HAP-1 (cell line): ENCODE measurements around the gene BLOC1S6.

Source experiments
- DNase-seq, 2 experiments: peaks; one replicate each; pipeline ENCODE4 v3.0.0-alpha.2; 2016 to 2020; ENCODE audit warnings: low spot score in 2 of 2
- H3K27me3 ChIP-seq: fragments of 250-450 bp; sonication (Bioruptor Pico); 2 replicates; pipeline ENCODE4 v1.5.1; 2020; ENCODE audit warnings: low read depth, mild to moderate bottlenecking, moderate library complexity
- H3K36me3 ChIP-seq: fragments of 250-450 bp; sonication (Bioruptor Pico); replicated peaks from 2 replicates; pipeline ENCODE4 v1.5.1; 2020; ENCODE audit warnings: mild to moderate bottlenecking
- H3K4me1 ChIP-seq: fragments of 250-450 bp; sonication (Bioruptor Pico); 2 replicates; pipeline ENCODE4 v1.5.1; 2020; ENCODE audit warnings: mild to moderate bottlenecking
- H3K4me3 ChIP-seq: fragments of 250-450 bp; sonication (Bioruptor Pico); 2 replicates; pipeline ENCODE4 v1.5.1; 2020; ENCODE audit warnings: mild to moderate bottlenecking, moderate library complexity
- H3K9me3 ChIP-seq: fragments of 250-450 bp; sonication (Bioruptor Pico); 2 replicates; pipeline ENCODE4 v1.5.1; 2020; ENCODE audit warnings: mild to moderate bottlenecking, moderate library complexity
- in situ Hi-C: fragments of 300-500 bp; cut with MboI; formaldehyde crosslinking; loops from 3 replicates; pipeline ENCODE4 v1.14.3; 2020; ENCODE audit warnings: low sequenced_read_pairs, inconsistent platforms, mixed read lengths

The BLOC1S6 gene, protein sequence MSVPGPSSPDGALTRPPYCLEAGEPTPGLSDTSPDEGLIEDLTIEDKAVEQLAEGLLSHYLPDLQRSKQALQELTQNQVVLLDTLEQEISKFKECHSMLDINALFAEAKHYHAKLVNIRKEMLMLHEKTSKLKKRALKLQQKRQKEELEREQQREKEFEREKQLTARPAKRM

DNA sequence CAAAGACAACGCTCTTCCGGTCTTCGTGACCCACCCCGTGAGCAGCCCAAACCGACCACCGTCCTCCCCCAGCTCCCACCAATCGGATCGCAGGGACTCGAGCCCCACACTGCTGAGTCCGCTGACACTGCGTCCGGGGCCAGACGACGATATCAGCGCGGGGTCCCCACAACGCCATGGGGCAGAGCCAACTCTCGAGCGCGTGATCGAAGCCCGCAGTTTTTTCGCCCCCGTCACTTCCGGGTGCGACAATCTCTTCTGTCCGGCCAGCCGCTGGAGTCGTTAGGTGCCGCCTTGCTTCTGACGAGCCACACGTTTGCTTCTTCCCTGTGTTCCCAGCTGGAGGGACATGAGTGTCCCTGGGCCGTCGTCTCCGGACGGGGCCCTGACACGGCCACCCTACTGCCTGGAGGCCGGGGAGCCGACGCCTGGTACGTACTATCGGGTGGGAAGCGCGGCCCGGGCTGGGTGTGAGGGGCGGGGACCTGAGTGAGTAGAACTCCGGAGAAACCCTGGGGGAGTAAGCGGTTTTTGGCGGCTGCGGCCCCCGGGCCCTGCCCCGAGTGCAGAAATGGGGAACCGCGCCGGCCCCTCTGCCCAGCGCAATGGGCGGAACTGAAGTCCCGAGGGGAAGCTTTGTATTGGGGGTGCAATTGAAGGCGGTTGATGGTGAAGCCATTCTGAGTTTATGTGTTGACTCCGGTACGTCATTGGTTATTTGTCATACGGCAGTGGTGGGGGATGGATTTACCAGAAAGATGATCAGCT is at the start of gene BLOC1S6:
Gene BLOC1S6, plus strand, starts transcription at position 285 of the 768 bp plus-strand sequence. Its CDS starts 65 bp downstream, at position 350.
- peaks cover 3% of the 10 kb centered on the region; the same call in 1 of the 2 replicates for H3K36me3 ChIP-seq
- peaks cover 15% of the 10 kb centered on the region for H3K4me1 ChIP-seq
- no peaks in the 10 kb centered on the region for H3K9me3 ChIP-seq
- H3K4me3 ChIP-seq, result peak within 1 kb of the TSS; percentile 75
- in situ Hi-C loops, result no loop called here
- peak; percentile 86 to 91 for DNase-seq
- no peaks in the 10 kb centered on the region for H3K27me3 ChIP-seq

DNA sequence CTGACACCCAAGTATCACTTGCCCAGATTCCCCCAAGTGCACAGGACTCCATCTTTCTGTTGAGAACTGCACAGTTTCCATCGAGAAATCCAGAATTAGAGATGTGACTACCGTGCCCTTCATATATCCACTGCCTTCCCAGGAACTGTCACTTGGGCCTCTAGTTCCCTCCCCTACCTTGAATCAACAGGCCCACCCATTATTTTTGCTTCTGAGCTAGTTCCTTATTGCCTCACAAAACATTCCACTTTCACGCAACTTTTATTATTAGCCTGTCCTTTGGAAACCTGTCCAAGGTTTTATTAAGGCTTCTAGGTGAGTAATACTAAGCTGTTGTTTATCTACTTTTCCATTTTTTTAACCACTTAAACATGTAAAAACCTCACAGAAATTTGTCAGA is 47.5 kb upstream of the BLOC1S6 start:
- no peak for DNase-seq
- H3K27me3 ChIP-seq, result no peaks in the 10 kb centered on the region
- H3K4me3 ChIP-seq, result no peak overlapping the region
- no peaks in the 10 kb centered on the region for H3K36me3 ChIP-seq
- no peaks in the 10 kb centered on the region for H3K9me3 ChIP-seq
- peaks cover 15% of the 10 kb centered on the region for H3K4me1 ChIP-seq
- in situ Hi-C loops, result no loop called here

DNA sequence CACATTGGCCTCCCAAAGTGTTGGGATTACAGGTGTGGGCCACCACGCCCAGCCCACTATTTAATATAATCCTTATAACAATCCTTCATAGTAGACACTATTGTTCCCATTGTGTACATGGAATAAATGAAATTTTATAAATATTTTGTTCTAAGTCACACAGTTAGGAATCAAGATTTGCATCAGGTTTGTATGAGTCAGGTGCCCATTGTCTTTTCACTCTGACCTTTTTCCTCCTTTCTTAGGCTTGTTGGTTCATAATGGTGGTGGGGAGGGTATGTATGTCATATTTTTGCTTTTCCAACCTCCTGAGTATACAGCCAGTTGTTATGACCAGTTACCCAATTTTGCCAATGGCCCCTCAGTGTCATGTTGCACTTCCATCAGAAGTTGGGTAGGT is 46.6 kb upstream of the BLOC1S6 start:
- Histone ChIP-seq H3K27me3 (no peaks in the 10 kb centered on the region), H3K4me3 (no peak overlapping the region), H3K36me3 (no peaks in the 10 kb centered on the region), H3K9me3 (no peaks in the 10 kb centered on the region), H3K4me1 (peaks cover 7% of the 10 kb centered on the region)
- in situ Hi-C loops, result no loop called here
- no peak for DNase-seq

DNA sequence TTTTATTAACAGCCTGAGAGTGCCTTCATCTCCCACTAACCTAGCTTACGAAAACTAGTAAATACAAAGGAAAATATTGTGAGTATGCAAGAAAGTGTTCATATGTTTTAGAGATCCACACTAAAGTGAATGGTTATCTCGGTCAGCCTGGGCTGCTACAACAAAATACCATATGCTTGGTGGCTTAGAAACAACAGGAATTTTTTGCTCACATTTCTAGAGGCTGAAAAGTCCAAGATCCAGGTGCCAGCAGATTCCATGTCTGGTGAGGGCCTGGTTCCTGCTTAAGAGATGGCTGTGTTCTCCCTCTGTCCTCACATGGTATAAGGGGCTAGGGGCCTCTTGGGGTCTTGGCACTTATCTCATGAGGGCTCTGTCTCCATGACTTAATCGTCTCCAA is 44.1 kb upstream of the BLOC1S6 start:
- H3K4me3 ChIP-seq, result no peak overlapping the region
- H3K27me3 ChIP-seq, result no peaks in the 10 kb centered on the region
- no peaks in the 10 kb centered on the region for H3K36me3 ChIP-seq
- H3K4me1 ChIP-seq, result peaks cover 4% of the 10 kb centered on the region; the same call in 1 of the 2 replicates
- no peaks in the 10 kb centered on the region for H3K9me3 ChIP-seq
- in situ Hi-C loops, result no loop called here
- no peak for DNase-seq

DNA sequence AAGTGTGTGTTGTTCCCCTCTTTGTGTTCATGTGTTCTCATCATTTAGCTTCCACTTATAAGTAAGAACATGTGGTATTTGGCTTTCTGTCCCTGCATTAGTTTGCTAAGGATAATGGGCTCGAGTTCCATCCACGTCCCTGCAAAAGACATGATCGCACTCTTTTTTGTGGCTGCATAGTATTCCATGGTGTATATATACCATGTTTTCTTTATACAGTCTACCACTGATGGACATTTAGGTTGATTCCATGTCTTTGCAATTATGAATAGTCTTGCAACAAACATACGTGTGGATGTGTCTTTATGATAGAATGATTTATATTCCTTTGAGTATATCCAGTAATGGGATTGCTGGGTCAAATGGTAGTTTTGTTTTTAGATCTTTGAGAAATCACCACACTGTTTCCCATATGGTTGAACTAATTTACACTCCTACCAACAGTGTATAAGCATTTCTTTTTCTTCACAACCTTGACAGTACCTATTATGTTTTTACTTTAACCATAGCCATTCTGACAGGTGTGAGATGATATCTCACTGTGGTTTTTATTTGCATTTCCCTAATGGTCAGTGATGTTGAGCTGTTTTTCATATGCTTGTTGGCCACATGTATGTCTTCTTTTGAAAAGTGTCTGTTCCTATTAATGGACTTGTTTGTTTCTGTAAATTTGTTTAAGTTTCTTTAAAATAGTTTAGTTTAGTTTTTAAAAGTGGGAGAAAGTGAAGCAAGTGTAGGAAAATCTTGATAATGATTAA is 42.7 kb upstream of the BLOC1S6 start:
- Histone ChIP-seq H3K27me3 (no peaks in the 10 kb centered on the region), H3K36me3 (no peaks in the 10 kb centered on the region), H3K9me3 (no peaks in the 10 kb centered on the region), H3K4me3 (no peak overlapping the region), H3K4me1 (peaks cover 4% of the 10 kb centered on the region; the same call in 1 of the 2 replicates)
- in situ Hi-C loops, result no loop called here
- no peak for DNase-seq

DNA sequence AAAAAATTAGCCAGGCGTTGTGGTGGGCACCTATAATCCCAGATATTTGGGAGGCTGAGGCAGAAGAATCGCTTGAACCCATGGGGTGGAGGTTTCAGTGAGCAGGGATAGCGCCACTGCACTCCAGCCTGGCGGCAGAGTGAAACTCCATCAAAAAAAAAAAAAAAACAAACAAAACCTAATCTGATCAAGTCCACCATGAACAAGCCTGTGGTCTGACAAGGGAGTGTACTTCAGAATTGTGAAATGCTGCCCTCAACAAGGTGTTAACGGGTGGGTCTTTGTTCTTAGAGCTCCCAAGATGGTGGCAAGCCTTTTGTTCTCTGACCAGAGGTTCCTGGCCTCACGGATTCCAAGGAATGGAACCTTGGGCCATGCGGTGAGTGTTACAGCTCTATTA is 40.4 kb upstream of the BLOC1S6 start:
- H3K9me3 ChIP-seq, result no peaks in the 10 kb centered on the region
- H3K4me3 ChIP-seq, result no peak overlapping the region
- in situ Hi-C loops, result no loop called here
- H3K4me1 ChIP-seq, result peaks cover 4% of the 10 kb centered on the region; the same call in 1 of the 2 replicates
- no peak for DNase-seq
- no peaks in the 10 kb centered on the region for H3K36me3 ChIP-seq
- no peaks in the 10 kb centered on the region for H3K27me3 ChIP-seq

DNA sequence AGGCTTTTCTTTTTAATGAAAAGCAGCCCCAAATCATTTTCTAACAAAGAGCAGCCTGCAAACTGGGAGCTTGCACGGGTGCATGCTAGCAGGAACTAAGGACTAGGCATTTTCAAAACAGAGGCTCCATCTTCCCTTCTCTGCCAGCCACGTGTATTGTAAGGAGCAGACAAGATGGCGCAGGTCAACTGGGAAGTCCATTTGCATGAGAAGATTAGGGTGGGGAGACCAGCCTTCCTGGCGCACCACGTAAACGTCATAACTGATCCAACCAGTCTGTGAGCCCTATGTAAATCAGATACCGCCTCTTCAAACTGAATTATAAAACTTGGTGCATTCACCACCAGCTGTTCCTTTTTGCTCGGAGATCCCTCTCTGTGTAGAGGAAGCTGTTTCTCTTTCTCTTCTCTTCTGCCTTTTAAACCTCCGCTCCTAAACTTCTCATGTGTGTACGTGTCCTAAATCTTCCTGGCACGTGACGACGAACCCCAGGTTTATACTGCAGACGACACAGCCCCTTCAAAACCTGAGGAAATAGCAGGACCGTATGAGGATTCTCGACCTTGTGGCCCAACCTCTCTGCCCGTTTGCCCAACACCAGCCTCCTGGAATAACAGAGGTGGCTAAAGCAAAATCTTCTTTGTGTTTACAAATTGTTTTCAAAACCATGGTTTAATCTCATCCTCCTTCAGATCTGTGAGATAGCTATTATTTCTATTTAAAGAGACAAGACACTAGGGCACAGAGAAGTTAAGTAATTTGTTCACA is 38.2 kb upstream of the BLOC1S6 start:
- no peak overlapping the region for H3K4me3 ChIP-seq
- H3K9me3 ChIP-seq, result no peaks in the 10 kb centered on the region
- H3K27me3 ChIP-seq, result no peaks in the 10 kb centered on the region
- in situ Hi-C loops, result no loop called here
- peaks cover 4% of the 10 kb centered on the region; the same call in 1 of the 2 replicates for H3K4me1 ChIP-seq
- DNase-seq, result no peak
- no peaks in the 10 kb centered on the region for H3K36me3 ChIP-seq

DNA sequence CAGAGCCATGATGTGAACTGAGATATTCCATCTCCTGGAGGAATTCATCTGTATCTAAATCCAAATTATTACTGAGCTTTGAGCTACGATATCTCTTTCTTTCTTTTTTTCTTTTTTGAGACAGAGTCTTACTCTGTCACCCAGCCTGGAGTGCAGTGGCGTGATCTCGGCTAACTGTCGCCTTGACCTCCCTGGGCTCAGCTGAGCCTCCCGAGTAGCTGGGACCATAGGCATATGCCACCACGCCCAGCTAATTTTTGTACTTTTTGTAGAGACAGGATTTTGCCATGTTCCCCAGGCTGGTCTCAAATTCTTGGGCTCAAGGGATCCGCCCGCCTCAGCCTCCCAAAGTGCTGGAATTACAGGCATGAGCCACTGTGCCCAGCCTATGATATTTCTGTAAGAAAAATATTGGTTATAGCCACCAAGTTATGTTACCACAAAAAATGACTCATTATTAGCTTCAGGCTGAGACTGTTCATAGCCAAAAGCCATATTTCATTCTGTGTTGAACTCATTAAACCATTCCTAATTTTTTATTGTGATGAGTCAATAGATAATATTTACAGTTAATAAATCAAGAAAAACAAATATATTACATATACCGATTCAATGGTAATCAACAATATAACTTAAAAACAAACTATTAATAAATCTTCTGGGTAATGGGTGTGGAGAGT is 37.5 kb upstream of the BLOC1S6 start:
- Histone ChIP-seq H3K9me3 (no peaks in the 10 kb centered on the region), H3K27me3 (peaks cover 3% of the 10 kb centered on the region; the same call in 1 of the 2 replicates), H3K4me3 (no peak overlapping the region), H3K36me3 (no peaks in the 10 kb centered on the region), H3K4me1 (peaks cover 4% of the 10 kb centered on the region; the same call in 1 of the 2 replicates)
- in situ Hi-C loops, result no loop called here
- DNase-seq, result no peak

DNA sequence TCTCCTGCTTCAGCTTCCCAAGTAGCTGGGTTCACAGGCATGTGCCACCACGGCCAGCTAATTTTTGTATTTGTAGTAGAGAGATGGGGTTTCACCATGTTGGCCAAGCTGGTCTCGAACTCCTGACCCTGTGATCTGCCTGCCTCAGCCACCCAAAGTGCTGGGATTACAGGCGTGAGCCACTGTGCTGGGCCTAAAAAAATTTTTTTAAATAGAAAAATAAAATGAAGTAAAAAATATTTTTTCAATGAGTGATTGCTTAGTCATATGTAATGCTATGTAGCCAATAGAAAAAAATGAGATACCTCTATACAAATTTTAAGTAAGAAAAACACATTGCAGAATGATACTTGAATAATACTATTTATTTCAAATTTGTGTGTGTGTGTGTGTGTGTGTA is 36.7 kb upstream of the BLOC1S6 start:
- H3K36me3 ChIP-seq, result no peaks in the 10 kb centered on the region
- no peak overlapping the region for H3K4me3 ChIP-seq
- H3K4me1 ChIP-seq, result peaks cover 4% of the 10 kb centered on the region; the same call in 1 of the 2 replicates
- DNase-seq, result no peak
- H3K27me3 ChIP-seq, result peaks cover 7% of the 10 kb centered on the region
- in situ Hi-C loops, result no loop called here
- H3K9me3 ChIP-seq, result no peaks in the 10 kb centered on the region

DNA sequence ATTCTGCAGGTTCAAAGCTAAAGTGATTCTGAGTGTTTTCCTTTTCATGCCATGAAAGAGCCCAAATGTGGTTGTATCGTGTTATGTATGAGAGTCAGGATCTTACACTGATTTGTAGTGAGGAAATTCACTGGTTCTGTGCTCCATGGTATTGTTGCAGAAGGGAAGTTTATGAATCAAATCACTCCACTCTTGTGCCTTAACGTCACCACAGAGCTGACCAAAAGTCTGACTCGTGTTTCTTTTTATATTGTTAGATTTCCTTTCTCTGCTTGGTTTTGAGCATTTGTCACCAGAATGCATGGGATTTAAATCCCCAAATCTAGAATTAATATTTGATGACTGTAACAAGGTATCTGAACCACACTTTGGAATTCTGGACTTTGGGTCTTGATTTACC is 35.5 kb upstream of the BLOC1S6 start:
- no peaks in the 10 kb centered on the region for H3K36me3 ChIP-seq
- no peak for DNase-seq
- in situ Hi-C loops, result no loop called here
- no peaks in the 10 kb centered on the region for H3K9me3 ChIP-seq
- peaks cover 18% of the 10 kb centered on the region for H3K27me3 ChIP-seq
- H3K4me3 ChIP-seq, result no peak overlapping the region
- peaks cover 4% of the 10 kb centered on the region; the same call in 1 of the 2 replicates for H3K4me1 ChIP-seq

DNA sequence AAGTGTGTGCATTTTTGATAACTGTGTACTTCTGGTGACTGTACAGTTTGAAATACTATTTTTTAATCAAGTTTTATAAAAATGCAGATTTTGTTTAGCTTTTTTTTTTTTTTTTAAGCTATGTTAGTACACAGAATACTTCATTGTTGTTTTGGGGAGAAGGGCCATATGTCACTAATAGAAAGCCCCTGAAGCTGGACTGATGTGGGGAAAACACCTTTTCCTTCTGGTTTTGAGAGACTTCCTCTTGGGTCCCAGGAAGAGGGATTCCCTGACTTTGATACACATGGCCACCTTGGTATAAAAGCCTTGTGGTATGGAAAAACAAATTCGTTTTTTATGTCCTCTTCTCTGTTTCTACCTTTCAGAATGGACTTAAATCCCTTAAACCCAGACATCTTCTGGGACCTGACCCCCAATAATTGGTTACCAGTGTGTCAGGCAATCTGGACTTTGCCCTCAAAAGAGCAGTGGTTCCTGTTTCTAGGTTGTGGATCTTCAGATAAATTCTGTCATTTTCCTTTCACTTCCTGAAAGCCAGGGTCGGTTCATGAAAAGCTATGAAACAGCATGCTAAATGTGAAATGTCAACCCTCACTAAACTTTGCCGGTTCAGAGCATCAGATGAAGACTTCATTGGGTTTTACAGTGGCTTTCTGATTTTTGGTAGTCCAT is 31.1 kb upstream of the BLOC1S6 start:
- Histone ChIP-seq H3K27me3 (peaks cover 24% of the 10 kb centered on the region), H3K4me3 (no peak overlapping the region), H3K36me3 (no peaks in the 10 kb centered on the region), H3K9me3 (no peaks in the 10 kb centered on the region), H3K4me1 (no peaks in the 10 kb centered on the region)
- no peak for DNase-seq
- in situ Hi-C loops, result no loop called here

DNA sequence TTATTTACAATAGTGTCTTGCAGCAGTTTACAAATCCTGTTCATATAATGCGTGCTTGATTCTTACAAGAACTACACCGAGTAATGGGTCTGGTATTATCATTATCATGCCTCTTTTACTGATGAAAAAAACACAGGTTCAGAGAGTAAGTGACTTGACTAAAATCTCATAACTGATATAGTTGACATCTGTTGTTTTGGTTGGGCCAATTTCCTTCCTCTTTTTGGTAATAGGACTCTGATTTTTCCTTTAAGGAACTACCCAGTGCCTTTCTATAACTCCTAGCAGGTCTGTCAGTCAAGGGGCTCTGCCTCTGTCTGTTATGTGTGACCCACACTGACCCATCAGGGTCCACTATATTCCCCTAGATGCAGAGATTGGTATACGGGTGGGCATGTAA is 14.6 kb upstream of the BLOC1S6 start:
- no peaks in the 10 kb centered on the region for H3K4me1 ChIP-seq
- in situ Hi-C loops, result no loop called here
- H3K27me3 ChIP-seq, result peaks cover 3% of the 10 kb centered on the region
- H3K4me3 ChIP-seq, result no peak overlapping the region
- H3K36me3 ChIP-seq, result no peaks in the 10 kb centered on the region
- no peak for DNase-seq
- H3K9me3 ChIP-seq, result peaks cover 4% of the 10 kb centered on the region
